ENCODE results near the gene SLC2A11. TPM values are rescaled to one million over a fixed set of nuclear protein-coding genes. Genes with fewer than 3 reads are reported as not detected.
"Not testable (repeated sequence)": the region's sequence is repeated elsewhere in the genome, so short reads cannot be mapped to it uniquely, and the experiment has no call there.

Gene SLC2A11
- total RNA-seq, 2 experiments from 2014 or later, result 8.0 to 8.6 TPM

DNA sequence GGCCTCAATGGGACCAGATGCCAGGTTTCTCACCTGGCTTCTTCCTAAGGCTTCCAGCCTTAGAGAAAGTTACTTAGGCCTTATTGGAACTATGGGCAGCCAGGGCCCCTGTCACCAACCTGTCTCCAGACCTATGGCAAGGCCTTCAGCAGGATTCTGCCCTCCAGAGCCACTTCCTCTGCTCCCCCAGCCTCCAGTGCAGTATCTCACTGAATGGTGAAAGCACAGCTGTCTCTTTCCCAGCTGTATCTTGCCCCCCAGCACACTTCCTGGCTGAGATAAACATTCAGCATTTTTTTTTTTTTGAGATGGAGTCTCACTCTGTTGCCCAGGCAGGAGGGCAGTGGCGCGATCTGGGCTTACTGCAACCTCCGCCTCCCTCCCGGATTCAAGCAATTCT, 1.5 kb downstream of the SLC2A11 start:
- Mint-ChIP-seq H3K36me3 (ENCODE audit: low read depth) (peaks cover 2% of the 10 kb centered on the region), H3K27me3 (no peaks in the 10 kb centered on the region), H3K4me3 (peak overlapping the region; percentile 90), H3K4me1 (ENCODE audit: low read depth) (peaks cover 11% of the 10 kb centered on the region), H3K27ac (no peak overlapping the region), H3K9me3 (no peaks in the 10 kb centered on the region)
- intact Hi-C loops (cut with micrococcal nuclease), result no loop called here
- ChIA-PET POLR2A (interaction anchor here (0.9 to 1.3 kb wide), 4 partner anchors 9 to 78 kb away, joined by 3 to 5 read pairs (median 4); no protein-coding TSS in a partner anchor), CTCF (interaction anchor here (0.9 to 3.4 kb wide), 6 partner anchors 9 to 318 kb away, joined by 3 to 49 read pairs (median 8); partner anchors contain the start of genes MIF and MMP11)
- DNase-seq, result no peak
- TF ChIP-seq, protein P1, sequence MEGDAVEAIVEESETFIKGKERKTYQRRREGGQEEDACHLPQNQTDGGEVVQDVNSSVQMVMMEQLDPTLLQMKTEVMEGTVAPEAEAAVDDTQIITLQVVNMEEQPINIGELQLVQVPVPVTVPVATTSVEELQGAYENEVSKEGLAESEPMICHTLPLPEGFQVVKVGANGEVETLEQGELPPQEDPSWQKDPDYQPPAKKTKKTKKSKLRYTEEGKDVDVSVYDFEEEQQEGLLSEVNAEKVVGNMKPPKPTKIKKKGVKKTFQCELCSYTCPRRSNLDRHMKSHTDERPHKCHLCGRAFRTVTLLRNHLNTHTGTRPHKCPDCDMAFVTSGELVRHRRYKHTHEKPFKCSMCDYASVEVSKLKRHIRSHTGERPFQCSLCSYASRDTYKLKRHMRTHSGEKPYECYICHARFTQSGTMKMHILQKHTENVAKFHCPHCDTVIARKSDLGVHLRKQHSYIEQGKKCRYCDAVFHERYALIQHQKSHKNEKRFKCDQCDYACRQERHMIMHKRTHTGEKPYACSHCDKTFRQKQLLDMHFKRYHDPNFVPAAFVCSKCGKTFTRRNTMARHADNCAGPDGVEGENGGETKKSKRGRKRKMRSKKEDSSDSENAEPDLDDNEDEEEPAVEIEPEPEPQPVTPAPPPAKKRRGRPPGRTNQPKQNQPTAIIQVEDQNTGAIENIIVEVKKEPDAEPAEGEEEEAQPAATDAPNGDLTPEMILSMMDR (IDR thresholded peaks at IDR 0.05), result no peak
- no peak for ATAC-seq

- H3K9me3 Mint-ChIP-seq; POLR2A ChIA-PET; H3K27me3 Mint-ChIP-seq; ATAC-seq; intact Hi-C loops (cut with micrococcal nuclease); DNase-seq; H3K4me3 Mint-ChIP-seq; H3K27ac Mint-ChIP-seq; H3K36me3 Mint-ChIP-seq (ENCODE audit: low read depth): not testable (repeated sequence)
- H3K4me1 Mint-ChIP-seq (ENCODE audit: low read depth), result peaks cover 11% of the 10 kb centered on the region
- CTCF ChIA-PET, result interaction anchor here (0.9 kb wide), 1 partner anchor 10 kb away, joined by 3 read pairs; no protein-coding TSS in a partner anchor
Measured at GRCh38 chr22:23860187-23860586, 2.5 kb downstream of the SLC2A11 start.

- H3K4me1 Mint-ChIP-seq (ENCODE audit: low read depth), result peaks cover 9% of the 10 kb centered on the region
- no peak overlapping the region for H3K27ac Mint-ChIP-seq
- no peaks in the 10 kb centered on the region for H3K27me3 Mint-ChIP-seq
- ATAC-seq (peak; percentile 31), DNase-seq (peak; percentile 69)
- POLR2A ChIA-PET, result interaction anchor here (1.1 to 1.3 kb wide), 2 partner anchors 32 to 95 kb away, joined by 3 to 5 read pairs; partner anchors contain the start of genes CHCHD10 and MIF
- no peak overlapping the region for H3K4me3 Mint-ChIP-seq
- no peaks in the 10 kb centered on the region for H3K9me3 Mint-ChIP-seq
- peaks cover 4% of the 10 kb centered on the region for H3K36me3 Mint-ChIP-seq (ENCODE audit: low read depth)
- TF ChIP-seq, protein P1 (IDR thresholded peaks at IDR 0.05), result peak; percentile 67
- CTCF ChIA-PET, result interaction anchor here (0.9 to 1.7 kb wide), 6 partner anchors 10 to 32 kb away, joined by 3 to 11 read pairs (median 3); partner anchors contain the start of gene MIF
- intact Hi-C loops (cut with micrococcal nuclease), result no loop called here
Measured at GRCh38 chr22:23862103-23862502, 4.4 kb downstream of the SLC2A11 start.

GRCh38 chr22:23864499-23865154, 7.0 kb downstream of the SLC2A11 start:
- DNase-seq; H3K4me1 Mint-ChIP-seq (ENCODE audit: low read depth); POLR2A ChIA-PET; H3K36me3 Mint-ChIP-seq (ENCODE audit: low read depth); ATAC-seq; H3K27ac Mint-ChIP-seq; H3K27me3 Mint-ChIP-seq; H3K9me3 Mint-ChIP-seq; intact Hi-C loops (cut with micrococcal nuclease); H3K4me3 Mint-ChIP-seq: not testable (repeated sequence)
- CTCF ChIA-PET, result interaction anchor here (2.1 kb wide), 1 partner anchor 30 kb away, joined by 6 read pairs; the partner anchor contains the start of gene MIF

DNA sequence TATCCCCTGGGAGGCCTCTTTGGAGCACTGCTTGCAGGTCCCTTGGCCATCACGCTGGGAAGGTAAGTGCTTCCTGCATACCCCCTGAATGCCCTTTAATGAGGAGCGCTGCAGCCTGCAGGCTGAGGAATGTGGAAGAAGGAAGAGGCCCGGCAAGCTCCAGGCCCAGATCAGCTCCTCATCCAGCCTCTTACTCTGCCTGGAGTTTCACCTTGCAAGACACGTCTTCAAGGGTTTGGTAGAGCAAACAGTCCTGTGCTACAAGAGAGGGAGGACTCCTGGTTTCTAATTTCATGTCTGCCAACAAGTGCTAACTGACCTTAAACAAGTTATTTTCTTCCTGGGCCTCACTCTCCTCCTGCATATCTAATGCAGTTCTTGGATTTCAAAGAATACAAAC, 10.9 kb downstream of the SLC2A11 start:
- intact Hi-C loops (cut with micrococcal nuclease), result no loop called here
- Mint-ChIP-seq H3K27me3 (no peaks in the 10 kb centered on the region), H3K27ac (no peak overlapping the region), H3K9me3 (no peaks in the 10 kb centered on the region), H3K4me3 (no peak overlapping the region), H3K36me3 (ENCODE audit: low read depth) (peaks cover 8% of the 10 kb centered on the region), H3K4me1 (ENCODE audit: low read depth) (no peaks in the 10 kb centered on the region)
- DNase-seq (no peak), ATAC-seq (no peak)
- ChIA-PET POLR2A (no interaction called here), CTCF (interaction anchor here (1.6 to 3.0 kb wide), 2 partner anchors 19 to 25 kb away, joined by 5 to 13 read pairs; partner anchors contain the start of gene MIF)
- TF ChIP-seq, protein P1 (IDR thresholded peaks at IDR 0.05), result no peak

DNA sequence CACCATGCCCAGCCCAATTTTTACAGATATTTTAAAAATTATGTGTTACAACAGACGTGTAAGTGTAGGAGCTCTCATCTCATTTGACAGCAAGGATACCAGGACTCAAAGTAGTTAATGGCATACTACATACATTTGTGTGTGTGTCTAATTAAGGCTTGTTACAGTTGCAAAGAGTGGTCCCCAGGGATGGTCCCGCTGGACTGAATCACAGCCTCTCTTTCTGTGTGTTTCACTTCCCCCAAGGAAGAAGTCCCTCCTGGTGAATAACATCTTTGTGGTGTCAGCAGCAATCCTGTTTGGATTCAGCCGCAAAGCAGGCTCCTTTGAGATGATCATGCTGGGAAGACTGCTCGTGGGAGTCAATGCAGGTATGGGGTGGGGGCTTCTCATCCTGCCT, 17.2 kb downstream of the SLC2A11 start:
- Mint-ChIP-seq H3K4me1 (ENCODE audit: low read depth) (no peaks in the 10 kb centered on the region), H3K4me3 (no peak overlapping the region), H3K9me3 (no peaks in the 10 kb centered on the region), H3K27ac (no peak overlapping the region), H3K36me3 (ENCODE audit: low read depth) (peaks cover 1% of the 10 kb centered on the region), H3K27me3 (no peaks in the 10 kb centered on the region)
- intact Hi-C loops (cut with micrococcal nuclease), result no loop called here
- ATAC-seq, result no peak
- TF ChIP-seq, protein P1 (IDR thresholded peaks at IDR 0.05), result no peak
- POLR2A ChIA-PET, result no interaction called here
- no peak for DNase-seq
- CTCF ChIA-PET, result no interaction called here

Data from activated CD8-positive, alpha-beta T cell treated with anti-CD3 and anti-CD28 coated beads for 36 hours (primary cell).